Occipital lobe (tissue), 2 donors: Measurements from ENCODE around the gene ADCY7. TPM values are rescaled to one million over a fixed set of nuclear protein-coding genes. Genes with fewer than 3 reads are reported as not detected.

ENCODE experiments used
- small RNA-seq: library from RNA; depleted of rRNA; stranded (forward); fragments of <200 nt; gene quantifications from one replicate; pipeline ENCODE3, GENCODE V24; 2014
- total RNA-seq: library from RNA; depleted of rRNA; stranded (reverse); fragments of >200 nt; gene quantifications from one replicate; pipeline ENCODE4 v1.2.3, GENCODE V29; 2014

ADCY7 gene
- total RNA-seq, 1 donor from 2014 or later = 8.7 TPM

Small RNA genes within 50 kb of the gene (small RNA-seq; reads per million reads assigned to genes)
- gene MIR6771 = not detected

Other genes with a start within 250 kb of the ADCY7 start
- gene CNEP1R1, start 241.3 kb upstream of the ADCY7 start, total RNA-seq = 59.1 TPM
- gene HEATR3, start 200.6 kb upstream of the ADCY7 start, total RNA-seq = 35.2 TPM
- gene TENT4B, start 113.2 kb upstream of the ADCY7 start, total RNA-seq = 31.4 TPM
- 32.4 TPM for gene BRD7, start 102.4 kb downstream of the ADCY7 start, total RNA-seq